Transverse colon (tissue), 4 donors: ENCODE measurements around the gene STRIP1.

Experiments
- POLR2A ChIP-seq: fragments of 450-650 bp; IDR thresholded peaks from one replicate; pipeline ENCODE4 v1.6.1; 2016; ENCODE audit warnings: antibody characterized with exemption, mild to moderate bottlenecking, moderate library complexity
- POLR2AphosphoS5 ChIP-seq, 3 donors: sonication (generic); formaldehyde crosslinking; IDR thresholded peaks; one replicate each; pipeline ENCODE4 v1.6.1; 2016; ENCODE audit warnings: antibody characterized with exemption in 3 of 3
- TF ChIP-seq, protein P1 (sequence below), 5 experiments: fragments of 200-600 bp in 3 of 5; fragments of 450-650 bp in 2 of 5; sonication (generic) in 3 of 5; IDR thresholded peaks; 1 replicate in 2 of 5; 2 replicates in 3 of 5; pipeline ENCODE4 v1.5.1; 2016 to 2017; ENCODE audit warnings: antibody characterized with exemption in 5 of 5, inconsistent platforms in 3 of 5, mild to moderate bottlenecking in 2 of 5, moderate library complexity in 1 of 5

DNA sequence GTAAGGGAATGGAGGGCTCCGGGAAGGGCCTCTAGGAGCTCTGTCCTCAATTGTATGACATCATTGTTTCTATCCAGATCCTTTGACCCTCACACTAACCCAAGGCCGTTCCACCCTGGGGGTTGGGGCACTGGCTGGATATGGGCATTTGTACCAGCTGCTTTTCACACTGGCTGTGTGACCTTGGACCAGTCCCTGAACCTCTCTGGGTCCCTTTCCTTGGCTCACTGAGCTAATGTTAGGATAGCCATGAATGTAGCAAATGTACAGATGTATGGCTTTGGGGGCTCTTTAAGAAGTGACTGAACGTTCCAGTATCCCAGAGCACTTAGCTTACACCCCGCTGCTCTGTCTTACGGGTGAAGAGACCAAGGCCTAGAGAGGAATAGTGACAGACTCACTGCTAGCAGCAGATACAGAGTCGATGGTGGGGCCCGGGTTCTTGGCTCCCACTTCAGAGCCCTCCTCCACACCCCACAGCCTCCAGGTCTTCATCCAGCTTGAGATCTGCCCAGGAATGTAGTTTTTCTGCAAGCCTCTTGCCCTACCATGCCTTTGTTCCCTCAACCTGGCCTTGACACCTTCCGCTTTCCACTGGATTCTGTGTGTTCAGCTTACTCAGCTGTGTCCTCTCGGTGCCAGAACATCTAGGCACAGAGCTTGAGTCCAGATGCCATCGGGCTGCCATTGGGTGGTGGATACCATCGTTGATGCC, 63.2 kb downstream of the STRIP1 start:
- no peak for TF ChIP-seq POLR2A
- TF ChIP-seq, protein P1, sequence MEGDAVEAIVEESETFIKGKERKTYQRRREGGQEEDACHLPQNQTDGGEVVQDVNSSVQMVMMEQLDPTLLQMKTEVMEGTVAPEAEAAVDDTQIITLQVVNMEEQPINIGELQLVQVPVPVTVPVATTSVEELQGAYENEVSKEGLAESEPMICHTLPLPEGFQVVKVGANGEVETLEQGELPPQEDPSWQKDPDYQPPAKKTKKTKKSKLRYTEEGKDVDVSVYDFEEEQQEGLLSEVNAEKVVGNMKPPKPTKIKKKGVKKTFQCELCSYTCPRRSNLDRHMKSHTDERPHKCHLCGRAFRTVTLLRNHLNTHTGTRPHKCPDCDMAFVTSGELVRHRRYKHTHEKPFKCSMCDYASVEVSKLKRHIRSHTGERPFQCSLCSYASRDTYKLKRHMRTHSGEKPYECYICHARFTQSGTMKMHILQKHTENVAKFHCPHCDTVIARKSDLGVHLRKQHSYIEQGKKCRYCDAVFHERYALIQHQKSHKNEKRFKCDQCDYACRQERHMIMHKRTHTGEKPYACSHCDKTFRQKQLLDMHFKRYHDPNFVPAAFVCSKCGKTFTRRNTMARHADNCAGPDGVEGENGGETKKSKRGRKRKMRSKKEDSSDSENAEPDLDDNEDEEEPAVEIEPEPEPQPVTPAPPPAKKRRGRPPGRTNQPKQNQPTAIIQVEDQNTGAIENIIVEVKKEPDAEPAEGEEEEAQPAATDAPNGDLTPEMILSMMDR (IDR thresholded peaks at IDR 0.05), result no peak
- no peak for TF ChIP-seq POLR2AphosphoS5 (IDR thresholded peaks at IDR 0.05)
